ENCODE measurements around the gene HKDC1. TPM values are rescaled to one million over a fixed set of nuclear protein-coding genes. Genes with fewer than 3 reads are reported as not detected.
A peak's percentile ranks its signal among the peaks of the same experiment; 100 is the strongest.

Gene HKDC1
- total RNA-seq, 1 donor from 2014 or later, result 2.5 TPM

DNA sequence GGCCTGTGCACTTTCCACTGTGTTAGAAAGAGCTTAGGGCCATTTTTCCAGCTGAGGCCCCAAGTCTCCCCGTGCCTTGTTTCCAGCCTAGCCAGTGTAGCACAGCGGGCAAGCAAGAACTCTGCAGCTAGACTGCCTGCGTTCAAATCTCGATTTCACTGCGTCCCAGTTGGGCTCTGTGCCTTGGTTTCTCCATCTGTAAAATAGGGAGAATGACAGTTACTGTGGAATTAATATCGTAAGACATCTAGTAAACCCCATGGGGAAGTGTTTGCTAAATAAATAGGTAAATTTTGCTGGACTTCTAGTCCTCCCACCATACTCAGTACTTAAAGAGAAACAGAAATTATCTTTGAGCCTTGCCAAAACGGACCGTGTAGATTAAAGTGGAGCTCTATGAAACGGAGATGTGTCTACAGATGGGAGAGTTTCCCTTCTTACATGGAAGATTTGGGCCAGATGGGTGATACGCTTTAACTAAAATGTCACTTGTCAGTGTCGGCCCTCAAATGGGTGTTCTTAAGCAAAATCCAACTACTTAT is 3.5 kb upstream of the HKDC1 start:
- TF ChIP-seq POLR2AphosphoS5 (IDR thresholded peaks at IDR 0.05; ENCODE audit: insufficient read depth in 1 of 2, low read depth in 1 of 2), result no peak
- no peak for TF ChIP-seq CTCF (IDR thresholded peaks at IDR 0.05)
- TF ChIP-seq POLR2A (IDR thresholded peaks at IDR 0.05), result no peak
- Histone ChIP-seq H3K4me3 (no peak overlapping the region), H3K4me1 (peaks cover 10% of the 10 kb centered on the region), H3K36me3 (no peaks in the 10 kb centered on the region), H3K27me3 (no peaks in the 10 kb centered on the region), H3K27ac (no peak overlapping the region), H3K9me3 (no peaks in the 10 kb centered on the region)
- intact Hi-C loops (cut with DNase I), result no loop called here
- no peak for DNase-seq (ENCODE audit: extremely low spot score in 2 of 2)

- Histone ChIP-seq H3K27ac (no peak overlapping the region), H3K36me3 (no peaks in the 10 kb centered on the region), H3K27me3 (no peaks in the 10 kb centered on the region), H3K9me3 (no peaks in the 10 kb centered on the region), H3K4me1 (peaks cover 15% of the 10 kb centered on the region), H3K4me3 (no peak overlapping the region)
- intact Hi-C loops (cut with DNase I), result no loop called here
- TF ChIP-seq POLR2A (IDR thresholded peaks at IDR 0.05) (no peak), CTCF (IDR thresholded peaks at IDR 0.05) (no peak), POLR2AphosphoS5 (IDR thresholded peaks at IDR 0.05; ENCODE audit: insufficient read depth in 1 of 2, low read depth in 1 of 2) (peak in 1 of 2 donors; percentile 84)
- no peak for DNase-seq (ENCODE audit: extremely low spot score in 2 of 2)
These were observed 2.9 kb upstream of the HKDC1 start for GRCh38 chr10:69217119-69217754.

GRCh38 chr10:69218831-69219230 is 1.3 kb upstream of the HKDC1 start:
- no peak overlapping the region for H3K27ac ChIP-seq
- H3K4me3 ChIP-seq, result no peak overlapping the region
- TF ChIP-seq CTCF (IDR thresholded peaks at IDR 0.05), result no peak
- no peak for TF ChIP-seq POLR2A (IDR thresholded peaks at IDR 0.05)
- no peak for TF ChIP-seq POLR2AphosphoS5 (IDR thresholded peaks at IDR 0.05; ENCODE audit: insufficient read depth in 1 of 2, low read depth in 1 of 2)
- H3K27me3 ChIP-seq, result no peaks in the 10 kb centered on the region
- no peaks in the 10 kb centered on the region for H3K9me3 ChIP-seq
- H3K36me3 ChIP-seq, result no peaks in the 10 kb centered on the region
- DNase-seq (ENCODE audit: extremely low spot score in 2 of 2), result no peak
- intact Hi-C loops (cut with DNase I), result no loop called here
- peaks cover 19% of the 10 kb centered on the region for H3K4me1 ChIP-seq

- Histone ChIP-seq H3K4me3 (no peak overlapping the region), H3K36me3 (no peaks in the 10 kb centered on the region), H3K27me3 (no peaks in the 10 kb centered on the region), H3K9me3 (no peaks in the 10 kb centered on the region), H3K4me1 (peaks cover 19% of the 10 kb centered on the region), H3K27ac (no peak overlapping the region)
- TF ChIP-seq POLR2A (IDR thresholded peaks at IDR 0.05) (no peak), CTCF (IDR thresholded peaks at IDR 0.05) (no peak), POLR2AphosphoS5 (IDR thresholded peaks at IDR 0.05; ENCODE audit: insufficient read depth in 1 of 2, low read depth in 1 of 2) (no peak)
- DNase-seq (ENCODE audit: extremely low spot score in 2 of 2), result no peak
- intact Hi-C loops (cut with DNase I), result no loop called here
These were observed 375 bp downstream of the HKDC1 start for GRCh38 chr10:69220507-69220906.

All from vagina (tissue), 2 donors.